OCI-LY3 (cell line): ENCODE measurements around the gene MNAT1.

ENCODE experiments used
- EZH2phosphoT487 ChIP-seq: fragments of 200-600 bp; shearing (Covaris generic); IDR thresholded peaks from 2 replicates; pipeline ENCODE4 v1.6.1; 2018; ENCODE audit warnings: antibody characterized with exemption, mixed run types, low read depth
- TF ChIP-seq, protein P1 (sequence below): fragments of 200-600, 300-600 bp; sonication (generic); IDR thresholded peaks from 2 replicates; pipeline ENCODE4 v1.5.1; 2014; ENCODE audit warnings: antibody characterized with exemption, low read length, low read depth

DNA sequence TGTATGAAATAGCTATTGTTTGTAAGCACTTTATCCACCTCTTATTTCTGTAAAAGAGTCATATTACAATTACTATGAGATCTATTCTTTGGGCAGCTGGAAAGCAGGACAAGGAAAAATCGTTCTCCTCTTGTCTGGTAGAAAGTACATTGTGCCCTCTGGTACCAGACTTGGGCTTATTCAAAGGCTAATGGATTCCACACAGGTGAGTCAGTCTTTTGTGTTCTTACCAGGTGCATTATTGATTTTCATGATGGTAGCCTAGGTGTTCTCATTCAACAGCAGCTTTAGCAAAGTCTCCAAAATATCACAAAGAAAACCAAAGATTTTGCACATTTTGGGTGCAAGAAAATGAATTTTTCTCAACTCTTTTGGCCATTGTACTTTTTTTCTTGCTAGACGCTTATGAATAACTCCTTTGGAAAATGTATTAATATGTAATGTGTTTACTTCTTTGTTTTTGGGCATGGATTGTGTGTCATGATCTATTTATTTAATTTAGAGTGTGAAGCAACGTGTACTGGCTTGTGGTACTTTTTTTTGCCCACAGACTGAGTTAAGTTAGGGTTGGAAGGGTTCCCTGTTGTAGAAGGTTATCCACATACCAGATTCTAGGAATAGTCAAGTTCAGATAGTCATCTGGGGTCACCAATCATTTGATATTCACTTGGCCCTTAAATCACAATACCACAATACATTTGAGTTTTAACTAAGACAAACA is 26.2 kb downstream of the MNAT1 start:
- TF ChIP-seq, protein P1, sequence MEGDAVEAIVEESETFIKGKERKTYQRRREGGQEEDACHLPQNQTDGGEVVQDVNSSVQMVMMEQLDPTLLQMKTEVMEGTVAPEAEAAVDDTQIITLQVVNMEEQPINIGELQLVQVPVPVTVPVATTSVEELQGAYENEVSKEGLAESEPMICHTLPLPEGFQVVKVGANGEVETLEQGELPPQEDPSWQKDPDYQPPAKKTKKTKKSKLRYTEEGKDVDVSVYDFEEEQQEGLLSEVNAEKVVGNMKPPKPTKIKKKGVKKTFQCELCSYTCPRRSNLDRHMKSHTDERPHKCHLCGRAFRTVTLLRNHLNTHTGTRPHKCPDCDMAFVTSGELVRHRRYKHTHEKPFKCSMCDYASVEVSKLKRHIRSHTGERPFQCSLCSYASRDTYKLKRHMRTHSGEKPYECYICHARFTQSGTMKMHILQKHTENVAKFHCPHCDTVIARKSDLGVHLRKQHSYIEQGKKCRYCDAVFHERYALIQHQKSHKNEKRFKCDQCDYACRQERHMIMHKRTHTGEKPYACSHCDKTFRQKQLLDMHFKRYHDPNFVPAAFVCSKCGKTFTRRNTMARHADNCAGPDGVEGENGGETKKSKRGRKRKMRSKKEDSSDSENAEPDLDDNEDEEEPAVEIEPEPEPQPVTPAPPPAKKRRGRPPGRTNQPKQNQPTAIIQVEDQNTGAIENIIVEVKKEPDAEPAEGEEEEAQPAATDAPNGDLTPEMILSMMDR: no peak
- no peak for TF ChIP-seq EZH2phosphoT487
